ENCODE measurements around the gene SMIM43.
A peak's percentile ranks its signal among the peaks of the same experiment; 100 is the strongest.
"Not testable (repeated sequence)": the region's sequence is repeated elsewhere in the genome, so short reads cannot be mapped to it uniquely, and the experiment has no call there.

Gene SMIM43

GRCh38 chr4:121733942-121734341 lies 31.0 kb downstream of the SMIM43 start:
- no peak for DNase-seq

DNA sequence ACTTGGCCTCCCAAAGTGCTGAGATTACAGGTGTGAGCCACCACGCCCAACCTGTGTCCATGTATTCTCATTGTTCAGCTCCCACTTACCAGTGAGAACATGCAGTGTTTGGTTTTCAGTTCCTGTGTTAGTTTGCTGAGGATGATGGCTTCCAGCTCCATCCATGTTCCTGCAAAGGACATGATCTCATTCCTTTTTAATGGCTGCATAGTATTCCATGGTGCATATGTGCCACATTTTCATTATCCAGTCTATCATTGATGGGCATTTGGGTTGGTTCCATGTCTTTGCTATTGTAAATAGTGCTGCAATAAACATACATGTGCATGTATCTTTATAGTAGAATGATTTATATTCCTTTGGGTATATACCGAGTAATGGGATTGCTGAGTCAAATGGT lies 35.2 kb downstream of the SMIM43 start:
- DNase-seq: not testable (repeated sequence)

- DNase-seq: no peak
Observed at GRCh38 chr4:121728798-121729226, 36.2 kb downstream of the SMIM43 start.

- DNase-seq: no peak
Observed at GRCh38 chr4:121728066-121728465, 36.9 kb downstream of the SMIM43 start.

DNA sequence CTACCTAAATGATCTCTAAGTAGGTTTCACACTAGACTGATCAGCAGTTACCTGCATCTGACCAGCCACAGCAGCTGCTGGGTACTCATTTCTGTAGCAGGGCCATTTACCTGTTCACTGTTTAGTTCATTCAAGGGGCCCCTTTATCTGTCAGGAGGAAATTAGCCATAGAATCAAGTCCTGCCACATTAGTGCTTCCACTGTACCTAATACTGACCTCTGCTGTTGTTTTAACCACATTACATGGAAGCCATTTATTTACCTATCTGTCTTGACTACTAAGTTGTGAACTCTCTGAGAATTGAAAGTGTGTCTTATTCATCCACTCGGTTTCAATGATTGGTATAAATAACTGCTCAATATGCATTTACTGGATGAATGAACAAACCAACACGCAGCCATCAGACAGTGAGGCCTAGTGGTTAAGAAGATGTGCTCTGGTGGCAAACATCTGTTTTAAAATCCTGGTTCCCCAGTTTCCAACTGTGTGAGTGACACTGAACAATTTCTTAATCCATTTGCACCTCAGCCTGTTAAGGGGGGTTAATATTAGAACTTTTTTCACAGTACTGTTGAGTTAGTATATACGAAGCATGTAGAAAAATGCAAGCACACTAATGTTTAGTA lies 38.2 kb downstream of the SMIM43 start:
- peak; percentile 62 to 74 for DNase-seq

DNA sequence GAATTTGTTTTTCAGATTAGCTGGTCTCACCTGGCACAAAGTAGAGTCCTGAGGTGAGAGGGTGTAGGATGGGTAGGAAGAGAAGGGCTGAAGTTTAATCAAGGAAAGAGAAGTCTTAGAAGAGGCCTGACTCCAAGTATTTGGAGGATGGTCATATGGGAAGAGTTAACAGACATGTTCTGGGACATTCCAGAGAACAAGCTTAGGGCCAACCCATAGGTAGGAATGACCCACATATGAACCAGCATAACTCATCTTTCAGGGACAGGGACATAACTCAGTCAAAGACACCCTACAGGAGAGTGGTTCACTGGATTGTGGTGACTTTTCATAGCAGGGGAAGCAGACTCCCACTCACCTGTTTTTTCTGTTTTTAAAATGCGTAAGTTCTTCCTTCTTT lies 40.3 kb downstream of the SMIM43 start:
- DNase-seq: no peak

GRCh38 chr4:121721700-121722099 lies 43.3 kb downstream of the SMIM43 start:
- no peak for DNase-seq

- DNase-seq: no peak
Observed at GRCh38 chr4:121720109-121720508, 44.9 kb downstream of the SMIM43 start.

DNA sequence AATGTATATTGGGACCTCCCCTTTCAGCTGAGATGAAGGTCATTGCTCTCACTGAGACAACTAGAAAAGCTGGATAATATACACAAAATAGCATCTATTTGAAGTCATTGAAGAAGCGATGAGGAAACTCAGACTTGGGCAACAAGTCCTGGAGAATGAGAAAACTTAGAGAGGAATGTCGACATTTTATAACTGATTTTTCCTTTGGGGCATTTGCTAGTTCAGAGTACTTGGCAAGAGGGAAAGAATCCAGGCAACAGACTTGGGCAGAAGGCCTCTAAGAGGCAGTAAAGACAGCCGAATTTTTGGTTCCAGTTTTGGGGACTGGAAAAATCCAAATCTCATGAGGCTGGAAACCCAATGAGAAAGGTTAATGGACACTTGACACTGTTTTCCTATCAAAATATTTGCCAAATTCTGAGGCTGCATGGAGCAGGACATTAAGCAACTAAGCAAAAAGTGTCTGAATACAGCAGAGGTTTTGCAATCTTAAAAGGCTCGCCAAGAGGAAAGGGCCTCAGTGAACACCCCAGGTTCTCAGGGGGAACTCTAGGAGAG lies 47.2 kb downstream of the SMIM43 start:
- no peak for DNase-seq

GRCh38 chr4:121714548-121714947 lies 50.4 kb downstream of the SMIM43 start:
- no peak for DNase-seq

- no peak for DNase-seq
Observed at GRCh38 chr4:121712783-121713182, 52.2 kb downstream of the SMIM43 start.

DNA sequence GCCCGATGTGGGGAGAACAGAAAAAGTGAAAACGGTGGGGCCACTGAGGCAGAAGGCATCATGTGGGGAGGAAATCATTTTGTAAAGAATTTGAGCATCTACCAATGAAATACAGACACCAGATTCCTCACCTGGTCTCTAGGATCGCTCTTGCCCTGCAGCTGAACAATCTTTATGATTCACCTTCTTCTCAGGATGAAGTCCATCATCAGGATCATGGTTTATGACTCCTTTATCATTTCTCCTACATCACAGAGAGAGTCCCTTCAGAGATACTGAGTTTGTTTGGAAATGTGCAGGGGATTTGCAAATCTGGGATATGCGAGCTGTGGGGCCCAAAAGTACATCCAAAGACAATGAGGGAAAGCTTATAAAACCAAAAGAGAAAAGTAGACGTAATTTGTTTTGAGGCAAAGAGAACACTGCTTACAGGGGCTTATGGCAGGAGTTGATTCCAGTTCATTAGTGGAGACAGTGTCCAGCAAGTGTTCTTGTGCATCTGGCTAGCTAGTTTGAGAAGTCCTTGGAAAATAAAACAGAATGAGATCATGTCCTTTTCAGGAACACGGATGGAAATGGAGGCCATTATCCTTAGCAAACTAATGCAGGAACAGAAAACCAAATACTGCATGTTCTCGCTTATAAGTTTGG lies 52.8 kb downstream of the SMIM43 start:
- no peak for DNase-seq

GRCh38 chr4:121711263-121712000 lies 53.5 kb downstream of the SMIM43 start:
- DNase-seq: peak; percentile 73 to 90

DNA sequence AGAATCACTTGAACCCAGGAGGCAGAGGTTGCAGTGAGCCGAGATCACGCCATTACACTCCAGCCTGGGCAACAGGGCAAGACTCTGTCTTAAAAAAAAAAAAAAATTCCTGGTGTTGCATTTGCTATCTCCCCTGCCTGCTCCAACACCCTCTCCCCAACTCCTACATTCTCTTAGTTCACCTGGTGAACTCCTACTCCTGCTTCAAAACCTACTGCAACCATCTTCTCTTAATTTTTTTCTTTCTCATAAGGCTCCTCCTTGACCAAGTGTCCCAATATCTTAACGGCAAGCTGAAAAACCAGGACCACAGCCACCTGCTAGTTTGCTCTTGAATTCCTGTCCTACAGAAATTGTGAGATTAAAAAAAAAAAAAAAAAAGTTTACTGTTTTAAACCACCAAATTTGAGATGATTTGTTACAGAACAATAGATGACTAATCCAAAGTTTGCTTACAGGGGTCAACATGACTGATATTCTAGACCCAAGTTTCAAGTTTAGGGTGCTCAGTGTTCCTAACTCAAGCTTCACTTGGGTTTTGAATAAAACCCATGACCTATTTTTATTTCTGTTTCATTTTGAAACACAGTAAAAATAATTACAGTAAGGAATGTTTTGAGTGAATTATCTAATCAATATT lies 55.1 kb downstream of the SMIM43 start:
- no peak for DNase-seq
